ENCODE data around the gene CD80. TPM values are rescaled to one million over a fixed set of nuclear protein-coding genes. Genes with fewer than 3 reads are reported as not detected.

Gene CD80
- total RNA-seq, 1 donor from 2014 or later = 7.9 TPM

DNA sequence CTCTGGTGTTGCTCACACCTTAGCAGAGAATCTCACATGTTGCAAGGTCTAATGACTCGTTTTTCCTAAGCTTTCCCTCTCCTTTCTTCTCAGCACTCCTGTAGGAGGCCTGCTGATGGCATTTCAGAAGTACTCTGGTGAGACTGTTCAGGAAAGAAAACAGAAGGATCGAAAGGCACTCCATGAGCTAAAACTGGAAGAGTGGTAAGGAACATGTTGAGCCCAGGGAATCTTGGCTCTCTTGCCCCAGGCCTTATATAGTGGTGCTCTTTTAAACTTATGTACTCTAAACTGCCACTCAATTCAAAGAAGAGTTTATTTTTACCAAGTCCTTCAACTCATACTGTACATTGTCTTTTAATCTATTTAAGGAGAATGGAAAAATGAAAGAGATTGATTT lies 42.3 kb downstream of the CD80 start:
- no peak overlapping the region for H3K27ac ChIP-seq
- TF ChIP-seq, protein P1, sequence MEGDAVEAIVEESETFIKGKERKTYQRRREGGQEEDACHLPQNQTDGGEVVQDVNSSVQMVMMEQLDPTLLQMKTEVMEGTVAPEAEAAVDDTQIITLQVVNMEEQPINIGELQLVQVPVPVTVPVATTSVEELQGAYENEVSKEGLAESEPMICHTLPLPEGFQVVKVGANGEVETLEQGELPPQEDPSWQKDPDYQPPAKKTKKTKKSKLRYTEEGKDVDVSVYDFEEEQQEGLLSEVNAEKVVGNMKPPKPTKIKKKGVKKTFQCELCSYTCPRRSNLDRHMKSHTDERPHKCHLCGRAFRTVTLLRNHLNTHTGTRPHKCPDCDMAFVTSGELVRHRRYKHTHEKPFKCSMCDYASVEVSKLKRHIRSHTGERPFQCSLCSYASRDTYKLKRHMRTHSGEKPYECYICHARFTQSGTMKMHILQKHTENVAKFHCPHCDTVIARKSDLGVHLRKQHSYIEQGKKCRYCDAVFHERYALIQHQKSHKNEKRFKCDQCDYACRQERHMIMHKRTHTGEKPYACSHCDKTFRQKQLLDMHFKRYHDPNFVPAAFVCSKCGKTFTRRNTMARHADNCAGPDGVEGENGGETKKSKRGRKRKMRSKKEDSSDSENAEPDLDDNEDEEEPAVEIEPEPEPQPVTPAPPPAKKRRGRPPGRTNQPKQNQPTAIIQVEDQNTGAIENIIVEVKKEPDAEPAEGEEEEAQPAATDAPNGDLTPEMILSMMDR (IDR thresholded peaks at IDR 0.05) = no peak
- ATAC-seq (no peak), DNase-seq (no peak)
- H3K27me3 ChIP-seq = no peaks in the 10 kb centered on the region
- H3K36me3 ChIP-seq = peaks cover 98% of the 10 kb centered on the region
- no peaks in the 10 kb centered on the region for H3K4me1 ChIP-seq
- H3K4me3 ChIP-seq = no peak overlapping the region
- no peaks in the 10 kb centered on the region for H3K9me3 ChIP-seq
- intact Hi-C loops (cut with DNase I) = no loop called here

DNA sequence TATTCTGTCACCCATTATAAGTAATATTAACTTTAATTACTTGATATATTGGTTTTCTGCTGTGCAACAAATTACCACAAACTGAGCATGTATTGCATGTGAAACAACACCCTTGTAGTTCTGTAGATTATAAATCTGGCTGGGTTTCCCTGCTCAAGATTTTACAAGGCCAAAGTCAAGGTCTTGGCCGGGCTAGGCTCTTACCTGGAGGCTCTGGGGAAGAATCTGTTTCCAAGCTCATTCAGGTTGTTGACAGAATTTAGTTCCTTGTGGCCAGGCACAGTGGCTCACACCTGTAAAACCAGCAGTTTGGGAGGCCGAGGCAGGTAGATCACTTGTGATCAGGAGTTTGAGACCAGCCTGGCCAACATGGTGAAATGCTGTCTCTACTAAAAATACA lies 44.8 kb downstream of the CD80 start:
- TF ChIP-seq, protein P1 (IDR thresholded peaks at IDR 0.05) = no peak
- intact Hi-C loops (cut with DNase I) = no loop called here
- no peaks in the 10 kb centered on the region for H3K27me3 ChIP-seq
- peaks cover 92% of the 10 kb centered on the region for H3K36me3 ChIP-seq
- H3K27ac ChIP-seq = no peak overlapping the region
- no peaks in the 10 kb centered on the region for H3K9me3 ChIP-seq
- no peak overlapping the region for H3K4me3 ChIP-seq
- ATAC-seq (no peak), DNase-seq (no peak)
- no peaks in the 10 kb centered on the region for H3K4me1 ChIP-seq

DNA sequence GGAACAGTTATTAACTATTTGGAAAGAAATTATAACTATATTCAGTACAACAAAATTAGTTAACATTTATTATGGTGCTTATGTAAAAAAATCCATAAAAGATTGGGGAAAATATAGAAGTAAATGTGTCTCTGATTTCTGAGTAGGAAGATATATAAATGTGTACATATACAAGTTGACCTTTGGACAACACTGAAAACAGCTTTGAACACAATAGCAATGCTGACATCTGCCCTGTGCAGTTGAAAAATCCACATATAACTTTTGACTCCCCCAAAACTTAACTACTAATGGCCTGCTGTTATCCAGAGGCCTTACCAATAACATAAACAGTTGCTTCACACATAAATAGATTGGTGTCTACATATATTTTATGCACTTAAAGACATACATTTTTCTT lies 48.7 kb downstream of the CD80 start:
- H3K36me3 ChIP-seq = peaks cover 83% of the 10 kb centered on the region

DNA sequence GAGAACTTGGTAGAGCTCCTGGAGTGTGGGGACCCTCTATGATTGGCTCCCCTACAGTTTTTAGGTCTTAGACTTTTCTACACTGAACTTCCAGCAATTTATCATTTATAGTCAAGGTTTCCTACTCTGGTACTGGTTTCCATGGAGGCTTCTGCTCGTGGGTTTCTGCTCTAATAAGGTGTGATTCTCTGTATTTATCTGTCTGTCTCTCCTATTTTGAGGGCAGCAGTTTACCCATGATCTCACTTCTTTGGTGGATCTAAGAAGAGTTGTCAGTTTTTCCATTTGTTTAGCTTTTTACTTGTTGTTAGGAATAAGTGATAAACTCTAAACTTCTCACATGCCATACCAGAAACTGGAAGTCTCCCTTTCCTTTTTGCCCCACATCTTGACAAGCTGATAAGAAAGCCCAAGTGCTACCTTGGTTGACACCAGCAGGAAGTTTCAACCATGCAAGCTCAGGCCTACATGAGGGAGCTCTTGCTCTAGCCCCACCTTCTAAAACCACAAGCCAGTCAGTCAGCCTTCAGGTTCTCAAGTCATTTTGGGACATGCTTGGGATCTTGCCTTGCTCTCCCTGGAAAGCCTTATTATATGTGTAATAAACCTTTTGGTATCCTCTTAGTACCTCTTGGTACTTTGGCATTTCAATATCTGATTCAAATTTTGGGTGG lies 51.1 kb downstream of the CD80 start:
- Histone ChIP-seq H3K36me3 (peaks cover 81% of the 10 kb centered on the region), H3K9me3 (no peaks in the 10 kb centered on the region), H3K4me3 (no peak overlapping the region), H3K27ac (no peak overlapping the region), H3K4me1 (no peaks in the 10 kb centered on the region), H3K27me3 (no peaks in the 10 kb centered on the region)
- no peak for ATAC-seq
- intact Hi-C loops (cut with DNase I) = no loop called here
- DNase-seq = no peak
- TF ChIP-seq, protein P1 (IDR thresholded peaks at IDR 0.05) = no peak

More for the DNA sequence above, 48.7 kb downstream of the CD80 start:
- intact Hi-C loops (cut with DNase I) = no loop called here
- Histone ChIP-seq H3K9me3 (no peaks in the 10 kb centered on the region), H3K27me3 (no peaks in the 10 kb centered on the region), H3K4me3 (no peak overlapping the region), H3K4me1 (no peaks in the 10 kb centered on the region), H3K27ac (no peak overlapping the region)
- DNase-seq (no peak), ATAC-seq (no peak)
- TF ChIP-seq, protein P1 (IDR thresholded peaks at IDR 0.05) = no peak

DNA sequence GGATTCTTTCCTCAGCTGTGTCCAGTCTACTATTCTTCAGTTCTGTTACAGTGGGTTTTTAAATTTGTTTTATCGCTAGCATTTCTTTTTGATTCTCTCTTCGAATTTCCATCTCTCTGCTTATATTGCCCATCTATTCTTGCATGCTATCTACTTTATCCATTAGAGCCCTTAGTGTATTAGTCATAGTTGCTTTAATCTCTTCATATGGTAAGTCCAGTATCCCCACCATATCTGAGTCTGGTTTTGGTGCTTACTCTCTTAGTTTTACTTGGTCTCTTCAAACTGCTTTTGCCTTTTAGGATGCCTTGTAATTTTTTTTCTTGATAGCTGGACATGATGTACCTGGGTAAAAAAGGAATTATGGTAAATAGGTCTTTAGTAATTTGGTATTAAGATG lies 52.0 kb downstream of the CD80 start:
- ATAC-seq = no peak
- H3K36me3 ChIP-seq = peaks cover 73% of the 10 kb centered on the region
- no peaks in the 10 kb centered on the region for H3K4me1 ChIP-seq
- no peak for DNase-seq
- intact Hi-C loops (cut with DNase I) = no loop called here
- H3K4me3 ChIP-seq = no peak overlapping the region
- TF ChIP-seq, protein P1 (IDR thresholded peaks at IDR 0.05) = no peak
- no peaks in the 10 kb centered on the region for H3K27me3 ChIP-seq
- H3K27ac ChIP-seq = no peak overlapping the region
- H3K9me3 ChIP-seq = no peaks in the 10 kb centered on the region

DNA sequence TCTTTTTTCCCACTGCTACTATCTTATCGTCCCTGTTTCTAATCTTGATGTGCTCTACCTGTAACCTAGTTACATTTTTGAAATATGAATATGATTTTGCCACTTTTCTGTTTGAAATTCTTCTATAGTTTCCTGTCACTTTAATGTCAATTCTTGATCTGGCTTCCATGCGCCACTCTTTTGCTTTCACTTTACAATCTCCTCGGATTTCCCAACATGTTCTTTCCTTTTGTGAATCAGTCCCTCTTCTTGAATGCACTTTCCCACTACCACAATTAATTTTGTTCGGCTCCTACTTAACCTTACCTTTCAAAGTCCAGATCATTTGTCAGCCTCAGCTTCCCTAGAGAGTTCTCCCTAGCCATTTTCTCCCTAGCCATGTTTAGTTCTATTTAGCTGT lies 52.8 kb downstream of the CD80 start:
- TF ChIP-seq, protein P1 (IDR thresholded peaks at IDR 0.05) = no peak
- no peak overlapping the region for H3K27ac ChIP-seq
- H3K4me3 ChIP-seq = no peak overlapping the region
- DNase-seq (no peak), ATAC-seq (no peak)
- intact Hi-C loops (cut with DNase I) = no loop called here
- H3K4me1 ChIP-seq = peaks cover under 1% of the 10 kb centered on the region
- no peaks in the 10 kb centered on the region for H3K27me3 ChIP-seq
- peaks cover 65% of the 10 kb centered on the region for H3K36me3 ChIP-seq
- no peaks in the 10 kb centered on the region for H3K9me3 ChIP-seq
